ENCODE measurements around the gene SMIM41. TPM values are rescaled to one million over a fixed set of nuclear protein-coding genes. Genes with fewer than 3 reads are reported as not detected.

Gene SMIM41
- total and polyA plus RNA-seq, 11 donors, result 0.08 to 0.65 (median 0.32) TPM; not detected in 6

DNA sequence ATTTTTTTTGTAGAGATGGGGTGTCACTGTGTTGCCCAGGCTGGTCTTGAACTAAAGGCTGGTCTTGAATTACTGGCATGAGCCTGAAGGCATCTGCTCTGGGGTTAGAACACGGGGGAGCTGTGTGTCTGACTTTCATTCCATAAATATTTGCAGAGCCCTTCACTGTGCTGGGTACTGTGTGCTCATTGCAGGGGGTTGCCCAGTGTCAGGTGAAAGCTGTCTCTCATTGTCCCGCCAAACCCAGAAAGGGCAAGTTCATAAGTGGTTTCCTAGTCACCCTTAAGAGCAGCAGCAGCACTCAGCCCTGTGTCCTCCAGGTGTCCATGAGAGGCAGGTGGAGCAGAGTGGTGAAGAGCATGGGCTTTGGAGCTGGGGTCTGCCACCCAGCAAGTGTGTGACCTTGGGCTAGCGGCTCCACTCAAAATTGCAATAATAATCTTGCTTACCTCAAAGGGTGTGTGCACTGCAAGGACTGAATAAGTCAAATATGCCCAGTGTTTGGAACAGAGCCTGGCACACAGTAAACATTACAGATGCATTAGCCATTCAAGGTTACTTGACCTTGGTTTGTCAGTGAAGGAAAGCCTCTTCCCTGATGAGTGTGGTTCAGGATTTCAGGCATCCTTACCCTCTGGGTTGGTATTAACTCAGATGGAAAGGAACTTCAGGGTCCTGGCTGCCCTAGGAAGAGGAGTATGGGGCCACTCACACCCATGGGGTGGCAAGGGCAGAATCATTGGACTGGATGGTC is 4.4 kb upstream of the SMIM41 start:
- Histone ChIP-seq H3K36me3 (peaks cover 0 to 75% (median 57%) of the 10 kb centered on the region in 9 donors), H3K4me1 (peaks cover 9 to 47% (median 29%) of the 10 kb centered on the region in 12 donors), H3K27me3 (no peaks in the 10 kb centered on the region), H3K9me3 (no peaks in the 10 kb centered on the region), H3K27ac (no peak overlapping the region), H3K4me3 (no peak overlapping the region)
- no peak for DNase-seq
- 56 to 74% (median 69%) methylated on average over 2 to 3 of the region's 3 CpGs for WGBS, 4 donors
- no peak for ATAC-seq
- TF ChIP-seq, protein P1, sequence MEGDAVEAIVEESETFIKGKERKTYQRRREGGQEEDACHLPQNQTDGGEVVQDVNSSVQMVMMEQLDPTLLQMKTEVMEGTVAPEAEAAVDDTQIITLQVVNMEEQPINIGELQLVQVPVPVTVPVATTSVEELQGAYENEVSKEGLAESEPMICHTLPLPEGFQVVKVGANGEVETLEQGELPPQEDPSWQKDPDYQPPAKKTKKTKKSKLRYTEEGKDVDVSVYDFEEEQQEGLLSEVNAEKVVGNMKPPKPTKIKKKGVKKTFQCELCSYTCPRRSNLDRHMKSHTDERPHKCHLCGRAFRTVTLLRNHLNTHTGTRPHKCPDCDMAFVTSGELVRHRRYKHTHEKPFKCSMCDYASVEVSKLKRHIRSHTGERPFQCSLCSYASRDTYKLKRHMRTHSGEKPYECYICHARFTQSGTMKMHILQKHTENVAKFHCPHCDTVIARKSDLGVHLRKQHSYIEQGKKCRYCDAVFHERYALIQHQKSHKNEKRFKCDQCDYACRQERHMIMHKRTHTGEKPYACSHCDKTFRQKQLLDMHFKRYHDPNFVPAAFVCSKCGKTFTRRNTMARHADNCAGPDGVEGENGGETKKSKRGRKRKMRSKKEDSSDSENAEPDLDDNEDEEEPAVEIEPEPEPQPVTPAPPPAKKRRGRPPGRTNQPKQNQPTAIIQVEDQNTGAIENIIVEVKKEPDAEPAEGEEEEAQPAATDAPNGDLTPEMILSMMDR (IDR thresholded peaks at IDR 0.05), result no peak
- no peak for TF ChIP-seq POLR2A (IDR thresholded peaks at IDR 0.05)
- intact Hi-C loops (cut with DNase I), result loop anchor here in 1 of 10 donors (2.0 kb wide), 1 partner anchor 44 kb away; no protein-coding TSS in a partner anchor

DNA sequence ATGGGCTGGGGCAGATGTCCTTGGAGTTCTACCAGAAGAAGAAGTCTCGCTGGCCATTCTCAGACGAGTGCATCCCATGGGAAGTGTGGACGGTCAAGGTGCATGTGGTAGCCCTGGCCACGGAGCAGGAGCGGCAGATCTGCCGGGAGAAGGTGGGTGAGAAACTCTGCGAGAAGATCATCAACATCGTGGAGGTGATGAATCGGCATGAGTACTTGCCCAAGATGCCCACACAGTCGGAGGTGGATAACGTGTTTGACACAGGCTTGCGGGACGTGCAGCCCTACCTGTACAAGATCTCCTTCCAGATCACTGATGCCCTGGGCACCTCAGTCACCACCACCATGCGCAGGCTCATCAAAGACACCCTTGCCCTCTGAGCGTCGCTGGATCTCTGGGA is 2.7 kb upstream of the SMIM41 start:
- peaks cover 6 to 48% (median 28%) of the 10 kb centered on the region in 12 donors for H3K4me1 ChIP-seq
- DNase-seq, result no peak

GRCh38 chr12:52078276-52078675 is 1.2 kb upstream of the SMIM41 start:
- peaks cover 6 to 54% (median 40%) of the 10 kb centered on the region in 12 donors for H3K4me1 ChIP-seq
- intact Hi-C loops (cut with DNase I), result no loop called here
- no peaks in the 10 kb centered on the region for H3K27me3 ChIP-seq
- no peak for DNase-seq
- H3K9me3 ChIP-seq, result no peaks in the 10 kb centered on the region
- H3K36me3 ChIP-seq, result peaks cover 0 to 58% (median 49%) of the 10 kb centered on the region in 9 donors
- no peak for ATAC-seq
- TF ChIP-seq, protein P1 (IDR thresholded peaks at IDR 0.05), result no peak
- TF ChIP-seq POLR2A (IDR thresholded peaks at IDR 0.05), result no peak
- no peak overlapping the region for H3K4me3 ChIP-seq
- whole genome bisulfite sequencing, 4 donors, result 86 to 100% (median 91%) methylated on average over 3 of the region's 3 CpGs
- H3K27ac ChIP-seq, result no peak overlapping the region

More for the DNA sequence above, 2.7 kb upstream of the SMIM41 start:
- H3K4me3 ChIP-seq, result no peak overlapping the region
- no peaks in the 10 kb centered on the region for H3K27me3 ChIP-seq
- no peak for ATAC-seq
- 94 to 97% (median 95%) methylated on average over 16 of the region's 16 CpGs for WGBS, 4 donors
- TF ChIP-seq, protein P1 (IDR thresholded peaks at IDR 0.05), result no peak
- TF ChIP-seq POLR2A (IDR thresholded peaks at IDR 0.05), result no peak
- peaks cover 0 to 72% (median 57%) of the 10 kb centered on the region in 9 donors for H3K36me3 ChIP-seq
- no peak overlapping the region for H3K27ac ChIP-seq
- intact Hi-C loops (cut with DNase I), result no loop called here
- no peaks in the 10 kb centered on the region for H3K9me3 ChIP-seq
